GM19193 (cell line): ENCODE measurements around the gene ZBTB8A.

ENCODE experiments used
- POLR2A ChIP-seq: IDR thresholded peaks from 4 replicates; pipeline ENCODE4 v1.6.1; 2011; ENCODE audit not compliant: insufficient read depth, insufficient read length; ENCODE audit errors: extremely low read depth

The ZBTB8A gene

DNA sequence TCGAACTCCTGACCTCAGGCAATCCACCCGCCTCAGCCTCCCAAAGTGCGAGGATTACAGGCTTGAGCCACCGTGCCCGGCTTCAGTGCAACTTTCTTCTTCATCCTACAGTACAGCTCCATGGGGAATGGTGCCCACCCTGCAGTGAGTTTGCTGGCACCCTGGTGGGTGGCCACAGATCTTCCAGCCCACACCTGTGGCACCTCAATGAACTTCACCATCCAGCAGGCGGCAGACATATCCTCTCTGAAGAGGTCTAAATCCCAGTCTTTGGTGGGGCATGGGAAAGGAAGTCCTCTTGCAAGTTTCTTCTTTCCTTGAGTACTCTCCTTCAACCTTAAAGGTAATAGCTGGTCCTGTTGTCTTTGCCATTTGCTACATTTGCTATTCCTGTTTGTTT lies 18.1 kb upstream of the ZBTB8A start:
- no peak for TF ChIP-seq POLR2A

DNA sequence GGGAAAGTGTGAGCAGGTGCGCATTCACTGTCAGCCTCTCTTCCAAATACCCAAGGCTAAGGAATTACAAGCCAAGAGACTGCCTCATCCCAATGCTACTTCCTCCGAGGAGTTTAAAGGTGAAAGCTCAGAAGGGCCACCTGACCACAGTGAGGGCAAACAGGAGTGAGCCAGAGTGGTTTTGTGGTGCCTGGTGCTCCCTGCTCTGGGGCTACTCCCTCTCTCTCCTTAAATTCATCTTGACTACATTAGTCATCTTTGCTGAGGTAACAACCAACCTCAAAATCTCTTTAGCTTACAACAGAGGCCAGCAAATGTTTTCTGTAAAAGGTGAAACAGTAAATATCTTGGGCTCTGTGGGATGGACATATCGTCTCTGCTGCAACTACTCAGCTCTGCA lies 14.2 kb upstream of the ZBTB8A start:
- TF ChIP-seq POLR2A: no peak

DNA sequence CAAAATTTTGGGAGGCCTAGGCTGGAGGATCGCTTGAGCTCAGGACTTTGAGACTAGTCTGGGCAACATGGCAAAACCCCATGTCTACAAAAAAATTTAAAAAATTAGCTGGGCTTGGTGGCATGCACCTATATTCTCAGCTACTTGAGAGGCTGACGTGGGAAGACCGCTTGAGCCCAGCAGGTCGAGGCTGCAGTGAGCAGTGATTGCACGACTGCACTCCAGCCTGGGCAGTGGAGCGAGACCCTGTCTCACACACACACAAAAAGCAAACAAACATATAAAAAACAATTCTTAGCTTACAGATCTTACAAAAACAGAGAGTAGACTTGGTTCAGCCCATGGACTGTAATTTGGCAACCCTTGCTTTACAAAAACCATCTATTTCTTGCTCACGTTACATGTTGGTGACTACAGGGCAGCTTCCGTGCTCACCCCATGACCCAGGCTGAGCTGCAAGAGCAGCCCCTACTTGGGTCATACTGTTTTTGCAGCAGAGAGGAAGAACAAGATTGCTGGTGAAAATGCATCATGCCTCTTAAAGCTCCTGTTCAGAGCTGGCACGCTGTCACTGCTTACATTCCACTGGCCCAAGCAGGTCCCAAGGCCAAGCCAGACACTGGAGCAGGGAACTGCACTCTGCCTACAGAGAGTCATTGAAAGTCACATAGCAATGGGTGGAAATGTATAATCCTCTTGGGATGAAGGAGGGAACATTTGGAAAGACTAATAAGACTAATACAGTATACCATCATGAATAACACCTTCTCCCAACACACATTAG lies 13.4 kb upstream of the ZBTB8A start:
- TF ChIP-seq POLR2A: no peak

DNA sequence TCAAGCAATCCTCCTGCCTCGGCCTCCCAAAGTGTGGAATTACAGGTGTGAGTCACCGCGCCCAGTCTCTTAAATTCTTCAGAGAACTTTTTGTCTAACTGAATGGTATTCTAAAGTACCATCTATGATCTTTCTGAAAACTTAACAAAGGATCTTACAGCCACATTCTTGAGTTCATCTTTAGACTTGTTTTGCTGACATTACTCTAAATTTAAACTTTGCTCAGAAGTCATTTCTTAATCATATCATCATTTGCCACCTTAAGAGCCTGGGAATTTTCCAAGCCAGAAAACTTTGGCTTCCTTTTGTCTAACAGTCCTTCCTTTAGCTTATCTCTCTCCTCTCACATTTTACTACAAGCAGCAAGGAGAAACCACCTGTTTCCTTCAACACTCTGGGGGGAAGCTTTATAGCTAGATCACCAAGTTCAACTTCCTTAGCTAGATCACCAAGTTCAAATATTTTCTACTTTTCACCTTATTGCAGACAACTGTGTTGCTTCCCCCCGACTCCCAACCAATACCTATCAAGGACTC lies 5.4 kb upstream of the ZBTB8A start:
- TF ChIP-seq POLR2A: no peak

DNA sequence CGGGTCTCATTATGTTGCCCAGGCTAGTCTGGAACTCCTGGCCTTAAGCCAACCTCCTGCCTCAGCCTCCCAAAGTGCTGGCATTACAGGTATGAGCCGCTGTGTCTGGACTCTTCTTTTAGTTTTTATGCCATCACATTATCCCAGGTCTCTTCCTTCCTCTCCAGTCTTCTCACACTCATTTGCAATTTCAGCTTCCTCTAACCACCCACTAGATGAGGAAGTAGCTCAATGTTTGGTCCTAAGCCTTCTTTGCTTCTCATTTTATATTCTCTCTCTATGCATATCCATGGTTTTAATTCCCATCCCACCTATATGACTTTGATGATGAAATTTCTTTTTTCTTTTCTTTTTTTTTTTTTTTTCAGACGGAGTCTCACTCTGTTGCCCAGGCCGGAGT lies 3.1 kb upstream of the ZBTB8A start:
- TF ChIP-seq POLR2A: no peak

DNA sequence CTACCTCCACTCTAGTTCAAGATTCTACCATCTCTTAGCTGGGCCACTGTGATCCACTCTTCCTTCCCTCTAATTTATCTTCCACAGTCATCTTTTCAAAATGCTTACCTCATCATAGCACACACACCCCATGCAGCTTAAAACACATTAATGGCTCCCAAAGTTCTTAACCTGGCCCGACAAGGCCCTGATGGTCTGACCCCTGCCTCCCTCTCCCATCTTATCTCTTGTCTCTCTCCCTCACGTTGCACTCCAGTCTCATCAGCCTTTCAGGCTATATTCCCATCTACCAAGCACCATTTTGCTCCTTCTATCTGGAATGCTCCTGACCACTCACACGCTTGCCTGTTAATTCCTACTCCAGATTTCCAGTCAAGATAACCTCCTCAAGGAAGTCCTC lies 2.5 kb upstream of the ZBTB8A start:
- TF ChIP-seq POLR2A: no peak

DNA sequence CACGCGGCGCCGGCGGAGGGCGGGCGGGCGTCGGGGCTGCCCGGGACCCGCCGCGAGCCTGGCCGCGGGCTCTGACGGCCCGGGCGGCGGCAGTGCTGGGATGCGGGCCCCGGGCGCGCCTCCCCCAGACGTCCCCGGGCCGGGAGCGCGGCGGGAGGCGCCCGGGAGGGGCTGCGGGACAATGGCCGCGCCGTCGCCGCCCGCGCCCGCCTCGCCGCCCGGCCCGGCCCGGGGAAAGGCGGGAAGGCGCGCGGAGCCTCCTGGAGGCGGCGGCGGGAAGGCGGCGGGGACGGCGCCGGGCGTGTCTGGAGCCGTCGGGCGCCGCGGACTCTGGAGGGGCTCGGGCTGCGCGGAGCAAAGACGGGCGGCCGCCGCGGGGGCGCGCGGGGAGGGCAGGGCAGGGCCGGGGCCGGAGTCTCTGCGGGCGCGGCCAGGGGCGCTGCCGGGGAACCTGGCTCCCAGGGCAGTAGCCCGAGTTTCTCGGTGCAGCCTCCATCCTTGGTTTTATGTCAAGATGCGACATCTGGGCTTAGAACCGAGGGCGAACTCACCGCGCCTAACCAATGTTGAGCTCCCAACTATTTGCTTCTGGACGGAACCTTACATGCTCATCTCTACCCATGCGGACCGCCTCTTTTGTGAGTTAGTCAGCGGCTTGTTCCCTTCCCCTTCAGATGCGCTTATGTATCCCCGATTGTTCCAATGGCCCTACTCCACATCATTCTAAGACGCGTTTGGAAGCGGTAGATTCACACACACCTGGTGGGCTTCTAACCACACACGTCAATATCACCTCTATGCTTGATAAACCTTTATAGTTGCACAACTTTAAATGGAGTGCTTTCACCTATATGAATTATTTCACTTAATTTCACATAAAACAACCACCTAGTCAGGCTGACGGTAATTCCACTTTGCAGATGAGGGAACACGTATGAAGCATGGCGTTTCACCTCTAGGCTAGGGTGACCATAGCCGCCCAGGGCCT lies 651 bp downstream of the ZBTB8A start:
- no peak for TF ChIP-seq POLR2A

DNA sequence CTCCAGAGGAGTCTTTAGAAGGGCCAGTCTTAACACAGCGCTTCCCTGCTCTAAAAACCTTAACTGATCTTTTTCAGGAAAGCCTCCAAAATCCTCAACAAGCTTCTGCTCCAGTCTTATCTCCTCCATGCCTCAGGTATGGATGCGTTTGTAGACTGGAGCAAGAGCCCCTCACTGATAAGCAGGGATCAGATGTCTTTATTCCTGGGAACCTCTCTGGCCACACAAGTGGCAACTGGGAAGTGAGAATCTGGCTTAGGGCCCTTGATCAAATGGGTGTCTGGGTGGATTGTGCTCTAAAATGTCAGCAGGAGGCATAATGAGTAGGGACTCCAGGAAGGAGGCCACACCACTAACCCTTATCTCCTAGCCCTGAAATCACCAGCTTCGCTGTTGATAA lies 1.4 kb downstream of the ZBTB8A start:
- no peak for TF ChIP-seq POLR2A

DNA sequence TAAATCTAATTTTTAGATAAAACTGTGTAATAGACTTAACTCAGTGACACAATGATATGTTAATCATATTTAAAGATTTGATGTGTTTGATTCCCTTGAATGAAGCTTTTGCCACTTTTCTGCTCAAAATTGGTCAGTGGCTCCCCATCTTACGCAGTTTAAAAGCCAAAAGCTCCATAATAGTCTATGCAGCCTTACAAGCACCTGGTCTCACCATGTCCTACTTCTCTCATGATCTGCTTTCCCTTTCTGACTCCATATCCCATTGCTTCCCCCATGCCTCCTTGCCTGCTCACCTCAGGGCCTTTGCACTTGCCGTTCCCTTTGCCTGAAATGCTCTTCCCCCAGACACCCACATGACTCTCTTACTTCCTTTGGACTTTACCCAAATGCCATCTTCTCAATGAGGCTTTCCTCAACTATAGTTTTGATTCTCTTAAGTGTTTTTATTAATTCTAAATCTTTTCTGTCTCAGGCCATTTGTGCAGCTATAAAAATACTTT lies 1.9 kb downstream of the ZBTB8A start:
- TF ChIP-seq POLR2A: no peak

DNA sequence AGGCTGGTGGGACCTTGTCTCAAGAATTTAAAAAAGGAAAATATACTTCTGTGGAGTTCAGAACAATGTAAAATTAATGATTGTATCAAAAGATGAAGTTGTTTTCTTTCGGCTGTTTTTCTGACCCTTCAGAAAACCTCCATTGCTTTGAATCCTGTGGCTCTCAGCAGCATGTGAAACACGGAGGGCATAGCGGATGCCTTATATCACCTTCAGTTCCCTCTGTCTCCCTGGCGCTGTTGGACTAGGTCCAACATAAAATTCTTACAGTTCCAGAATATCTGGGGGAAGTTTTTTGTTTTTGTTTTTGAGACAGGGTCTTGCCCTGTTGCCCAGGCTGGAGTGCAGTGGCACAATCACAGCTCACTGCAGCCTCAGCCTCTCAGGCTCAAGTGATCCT lies 7.4 kb downstream of the ZBTB8A start:
- no peak for TF ChIP-seq POLR2A

DNA sequence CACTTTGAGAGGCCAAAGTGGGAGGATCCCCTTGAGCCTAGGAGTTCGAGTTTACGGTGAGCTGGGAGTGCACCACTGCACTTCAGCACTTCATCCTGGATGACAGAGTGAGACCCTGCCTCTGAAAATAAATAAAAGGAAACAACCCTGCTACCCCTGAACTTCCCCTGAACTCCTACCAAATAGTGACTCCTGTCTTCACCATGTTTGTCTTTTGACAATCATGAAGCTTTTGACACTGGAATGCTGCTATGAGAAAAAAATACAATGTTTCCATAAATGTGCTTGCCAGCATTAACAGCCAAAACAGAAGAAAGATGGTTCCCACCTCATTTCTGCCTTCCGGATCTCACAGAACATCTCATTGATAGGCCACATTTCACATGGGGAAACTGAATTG lies 10.4 kb downstream of the ZBTB8A start:
- TF ChIP-seq POLR2A: no peak

DNA sequence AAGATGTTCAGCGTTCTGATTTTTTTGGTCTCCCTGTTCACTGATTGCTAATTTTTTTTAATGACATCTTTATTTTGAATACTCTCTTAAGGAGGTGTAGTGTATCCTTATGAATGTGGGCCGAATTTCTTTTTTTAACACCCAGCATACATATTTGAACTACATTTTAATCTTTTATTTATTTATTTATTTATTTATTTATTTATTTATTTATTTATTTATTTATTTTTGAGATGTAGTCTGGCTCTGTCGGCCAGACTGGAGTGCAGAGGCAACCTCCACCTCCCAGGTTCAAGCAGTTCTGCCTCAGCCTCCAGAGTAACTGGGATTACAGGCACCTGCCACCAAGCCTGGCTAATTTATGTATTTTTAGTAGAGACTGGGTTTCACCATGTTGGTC lies 15.1 kb downstream of the ZBTB8A start:
- TF ChIP-seq POLR2A: no peak

DNA sequence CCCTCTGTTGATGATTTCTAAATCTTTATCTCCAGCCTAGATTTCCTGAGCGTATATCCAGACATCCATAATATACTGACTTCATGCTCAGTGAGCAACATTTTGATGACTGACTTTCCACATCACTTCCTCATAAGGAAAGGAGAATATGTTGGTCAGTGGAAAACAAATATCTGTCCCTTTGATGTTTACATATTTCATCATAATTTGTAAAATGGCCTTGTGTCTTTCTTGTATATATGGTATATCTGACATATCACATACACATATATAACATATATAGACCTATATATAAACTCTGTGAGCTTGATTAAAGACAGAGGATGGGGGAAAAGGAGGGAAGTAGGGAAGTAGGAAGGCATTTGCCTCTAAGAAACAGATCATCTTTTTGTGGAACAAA lies 18.6 kb downstream of the ZBTB8A start:
- TF ChIP-seq POLR2A: no peak

DNA sequence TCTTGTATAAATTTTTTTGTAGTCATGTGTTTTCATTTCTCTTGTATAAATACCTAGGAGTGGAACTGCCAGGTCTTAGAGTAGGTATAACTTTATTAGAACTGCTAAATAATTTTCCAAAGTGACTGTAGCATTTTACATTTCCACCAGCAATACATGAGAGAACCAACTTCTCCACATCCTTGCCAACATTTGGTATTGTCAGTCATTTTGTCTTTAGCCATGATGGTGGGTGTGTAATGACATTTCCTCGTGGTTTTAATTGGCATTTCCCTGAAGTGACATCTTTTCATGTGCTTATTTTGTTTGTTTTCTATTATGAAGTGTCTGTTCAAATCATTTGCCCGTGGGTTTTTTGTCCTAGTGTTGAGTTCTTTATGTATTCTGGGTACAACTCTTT lies 29.7 kb downstream of the ZBTB8A start:
- TF ChIP-seq POLR2A: no peak

DNA sequence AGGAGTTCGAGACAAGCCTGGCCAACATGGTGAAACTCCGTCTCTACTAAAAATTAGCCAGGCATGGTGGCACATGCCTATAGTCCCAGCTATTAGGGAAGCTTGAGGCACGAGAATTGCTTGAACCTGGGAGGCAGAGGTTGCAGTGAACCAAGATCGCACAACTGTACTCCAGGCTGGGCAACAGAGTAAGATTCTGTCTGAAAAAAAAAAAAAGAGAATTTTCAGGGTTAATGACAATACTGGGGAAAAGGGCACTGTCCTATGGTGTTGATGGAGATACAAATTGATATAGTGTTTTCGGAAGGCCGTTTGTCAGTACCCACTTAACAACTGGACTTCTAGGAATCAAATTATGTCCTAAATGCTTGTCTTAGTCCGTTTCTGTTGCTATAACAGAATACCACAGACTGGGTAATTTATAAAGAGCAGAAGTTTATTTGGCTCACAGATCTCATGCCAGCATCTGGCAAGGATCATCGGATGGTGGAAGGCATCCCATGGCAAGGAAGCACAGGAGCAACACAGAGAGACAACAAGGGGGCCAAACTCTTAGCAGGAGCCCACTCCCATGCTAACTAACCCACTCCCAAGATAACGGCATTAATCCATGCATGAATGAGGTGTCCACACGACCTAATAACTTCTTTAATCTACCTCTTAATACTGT lies 41.3 kb downstream of the ZBTB8A start:
- TF ChIP-seq POLR2A: no peak
